ENCODE data around the gene SOX10.
"Not testable (repeated sequence)": the region's sequence is repeated elsewhere in the genome, so short reads cannot be mapped to it uniquely, and the experiment has no call there.

Gene SOX10

GRCh38 chr22:37961062-37961461, 23.3 kb downstream of the SOX10 start:
- H3K9ac ChIP-seq (ENCODE audit: low read depth in 1 of 2, low read length in 2 of 2): no peak overlapping the region
- H3K4me1 ChIP-seq (ENCODE audit: control insufficient read depth in 1 of 2, insufficient read depth in 2 of 2, low read length in 2 of 2): no peaks in the 10 kb centered on the region
- no peak overlapping the region for H3K27ac ChIP-seq (ENCODE audit: low read depth, low read length)
- H3K9me3 ChIP-seq (ENCODE audit: control insufficient read depth in 1 of 2, low read length in 2 of 2): no peaks in the 10 kb centered on the region
- peaks cover 32 to 61% of the 10 kb centered on the region in 2 donors for H3K36me3 ChIP-seq (ENCODE audit: control insufficient read depth in 1 of 2, insufficient read depth in 2 of 2, low read length in 2 of 2)
- H3K27me3 ChIP-seq (ENCODE audit: control insufficient read depth in 1 of 2, insufficient read depth in 2 of 2, low read length in 2 of 2): no peaks in the 10 kb centered on the region
- H3K4me3 ChIP-seq (ENCODE audit: low read depth in 1 of 2, low read length in 2 of 2): no peak overlapping the region

GRCh38 chr22:37959231-37959825, 25.0 kb downstream of the SOX10 start:
- no peaks in the 10 kb centered on the region for H3K9me3 ChIP-seq (ENCODE audit: control insufficient read depth in 1 of 2, low read length in 2 of 2)
- H3K9ac ChIP-seq (ENCODE audit: low read depth in 1 of 2, low read length in 2 of 2): no peak overlapping the region
- H3K27ac ChIP-seq (ENCODE audit: low read depth, low read length): no peak overlapping the region
- no peak overlapping the region for H3K4me3 ChIP-seq (ENCODE audit: low read depth in 1 of 2, low read length in 2 of 2)
- no peaks in the 10 kb centered on the region for H3K27me3 ChIP-seq (ENCODE audit: control insufficient read depth in 1 of 2, insufficient read depth in 2 of 2, low read length in 2 of 2)
- peaks cover 7% of the 10 kb centered on the region in 2 donors for H3K4me1 ChIP-seq (ENCODE audit: control insufficient read depth in 1 of 2, insufficient read depth in 2 of 2, low read length in 2 of 2)
- peaks cover 28 to 61% of the 10 kb centered on the region in 2 donors for H3K36me3 ChIP-seq (ENCODE audit: control insufficient read depth in 1 of 2, insufficient read depth in 2 of 2, low read length in 2 of 2)

GRCh38 chr22:37957232-37957631, 27.1 kb downstream of the SOX10 start:
- Histone ChIP-seq H3K36me3 (ENCODE audit: control insufficient read depth in 1 of 2, insufficient read depth in 2 of 2, low read length in 2 of 2) (peaks cover 22 to 52% of the 10 kb centered on the region in 2 donors), H3K4me3 (ENCODE audit: low read depth in 1 of 2, low read length in 2 of 2) (no peak overlapping the region)

GRCh38 chr22:37955825-37956397, 28.4 kb downstream of the SOX10 start:
- H3K4me3 ChIP-seq (ENCODE audit: low read depth in 1 of 2, low read length in 2 of 2); H3K9me3 ChIP-seq (ENCODE audit: control insufficient read depth in 1 of 2, low read length in 2 of 2); H3K27ac ChIP-seq (ENCODE audit: low read depth, low read length); H3K9ac ChIP-seq (ENCODE audit: low read depth in 1 of 2, low read length in 2 of 2); H3K27me3 ChIP-seq (ENCODE audit: control insufficient read depth in 1 of 2, insufficient read depth in 2 of 2, low read length in 2 of 2): not testable (repeated sequence)
- Histone ChIP-seq H3K4me1 (ENCODE audit: control insufficient read depth in 1 of 2, insufficient read depth in 2 of 2, low read length in 2 of 2) (peaks cover 18 to 21% of the 10 kb centered on the region in 2 donors), H3K36me3 (ENCODE audit: control insufficient read depth in 1 of 2, insufficient read depth in 2 of 2, low read length in 2 of 2) (peaks cover 20 to 40% of the 10 kb centered on the region in 2 donors)

More at GRCh38 chr22:37957232-37957631, 27.1 kb downstream of the SOX10 start:
- peaks cover 3 to 5% of the 10 kb centered on the region in 2 donors for H3K27me3 ChIP-seq (ENCODE audit: control insufficient read depth in 1 of 2, insufficient read depth in 2 of 2, low read length in 2 of 2)
- no peak overlapping the region for H3K27ac ChIP-seq (ENCODE audit: low read depth, low read length)
- H3K9me3 ChIP-seq (ENCODE audit: control insufficient read depth in 1 of 2, low read length in 2 of 2): no peaks in the 10 kb centered on the region
- H3K4me1 ChIP-seq (ENCODE audit: control insufficient read depth in 1 of 2, insufficient read depth in 2 of 2, low read length in 2 of 2): peaks cover 18 to 21% of the 10 kb centered on the region in 2 donors
- H3K9ac ChIP-seq (ENCODE audit: low read depth in 1 of 2, low read length in 2 of 2): no peak overlapping the region

GRCh38 chr22:37954686-37955085, 29.7 kb downstream of the SOX10 start:
- Histone ChIP-seq H3K36me3 (ENCODE audit: control insufficient read depth in 1 of 2, insufficient read depth in 2 of 2, low read length in 2 of 2) (peaks cover 20 to 31% of the 10 kb centered on the region in 2 donors), H3K4me1 (ENCODE audit: control insufficient read depth in 1 of 2, insufficient read depth in 2 of 2, low read length in 2 of 2) (peaks cover 18 to 21% of the 10 kb centered on the region in 2 donors), H3K27ac (ENCODE audit: low read depth, low read length) (no peak overlapping the region), H3K9ac (ENCODE audit: low read depth in 1 of 2, low read length in 2 of 2) (no peak overlapping the region), H3K27me3 (ENCODE audit: control insufficient read depth in 1 of 2, insufficient read depth in 2 of 2, low read length in 2 of 2) (peaks cover 3 to 5% of the 10 kb centered on the region in 2 donors), H3K9me3 (ENCODE audit: control insufficient read depth in 1 of 2, low read length in 2 of 2) (no peaks in the 10 kb centered on the region), H3K4me3 (ENCODE audit: low read depth in 1 of 2, low read length in 2 of 2) (peak overlapping the region; percentile 93 to 99)

GRCh38 chr22:37953437-37954179, 30.7 kb downstream of the SOX10 start, which contains the start of the genes C22orf23 and POLR2F:
Gene C22orf23, minus strand, starts transcription at chr22:37953601. Its CDS starts 452 bp downstream, at chr22:37953149.
Gene POLR2F, plus strand, starts transcription at chr22:37953699. Its CDS starts 89 bp downstream, at chr22:37953788.
- no peaks in the 10 kb centered on the region for H3K9me3 ChIP-seq (ENCODE audit: control insufficient read depth in 1 of 2, low read length in 2 of 2)
- H3K4me3 ChIP-seq (ENCODE audit: low read depth in 1 of 2, low read length in 2 of 2): peak within 1 kb of the TSS; percentile 93 to 99
- peaks cover 18 to 21% of the 10 kb centered on the region in 2 donors for H3K4me1 ChIP-seq (ENCODE audit: control insufficient read depth in 1 of 2, insufficient read depth in 2 of 2, low read length in 2 of 2)
- no peak within 1 kb of the TSS for H3K27ac ChIP-seq (ENCODE audit: low read depth, low read length)
- H3K36me3 ChIP-seq (ENCODE audit: control insufficient read depth in 1 of 2, insufficient read depth in 2 of 2, low read length in 2 of 2): peaks cover 12 to 21% of the 10 kb centered on the region in 2 donors
- H3K27me3 ChIP-seq (ENCODE audit: control insufficient read depth in 1 of 2, insufficient read depth in 2 of 2, low read length in 2 of 2): peaks cover 3 to 5% of the 10 kb centered on the region in 2 donors
- peak within 1 kb of the TSS; percentile 93 to 95 for H3K9ac ChIP-seq (ENCODE audit: low read depth in 1 of 2, low read length in 2 of 2)

GRCh38 chr22:37953062-37953436, 31.3 kb downstream of the SOX10 start:
- peak overlapping the region; percentile 93 to 95 for H3K9ac ChIP-seq (ENCODE audit: low read depth in 1 of 2, low read length in 2 of 2)
- H3K36me3 ChIP-seq (ENCODE audit: control insufficient read depth in 1 of 2, insufficient read depth in 2 of 2, low read length in 2 of 2): peaks cover 12 to 16% of the 10 kb centered on the region in 2 donors

GRCh38 chr22:37952629-37953028, 31.7 kb downstream of the SOX10 start:
- Histone ChIP-seq H3K36me3 (ENCODE audit: control insufficient read depth in 1 of 2, insufficient read depth in 2 of 2, low read length in 2 of 2) (peaks cover 11 to 12% of the 10 kb centered on the region in 2 donors), H3K4me3 (ENCODE audit: low read depth in 1 of 2, low read length in 2 of 2) (peak overlapping the region; percentile 93 to 99), H3K9ac (ENCODE audit: low read depth in 1 of 2, low read length in 2 of 2) (peak overlapping the region in 1 of 2 donors; percentile 93), H3K4me1 (ENCODE audit: control insufficient read depth in 1 of 2, insufficient read depth in 2 of 2, low read length in 2 of 2) (peaks cover 18 to 21% of the 10 kb centered on the region in 2 donors)
- not testable (repeated sequence) for H3K27me3 ChIP-seq (ENCODE audit: control insufficient read depth in 1 of 2, insufficient read depth in 2 of 2, low read length in 2 of 2); H3K27ac ChIP-seq (ENCODE audit: low read depth, low read length); H3K9me3 ChIP-seq (ENCODE audit: control insufficient read depth in 1 of 2, low read length in 2 of 2)

More at GRCh38 chr22:37953062-37953436, 31.3 kb downstream of the SOX10 start:
- no peak overlapping the region for H3K27ac ChIP-seq (ENCODE audit: low read depth, low read length)
- H3K27me3 ChIP-seq (ENCODE audit: control insufficient read depth in 1 of 2, insufficient read depth in 2 of 2, low read length in 2 of 2): peaks cover 3 to 5% of the 10 kb centered on the region in 2 donors
- H3K9me3 ChIP-seq (ENCODE audit: control insufficient read depth in 1 of 2, low read length in 2 of 2): no peaks in the 10 kb centered on the region
- H3K4me3 ChIP-seq (ENCODE audit: low read depth in 1 of 2, low read length in 2 of 2): peak overlapping the region; percentile 93 to 99
- peaks cover 18 to 21% of the 10 kb centered on the region in 2 donors for H3K4me1 ChIP-seq (ENCODE audit: control insufficient read depth in 1 of 2, insufficient read depth in 2 of 2, low read length in 2 of 2)

- H3K36me3 ChIP-seq (ENCODE audit: control insufficient read depth in 1 of 2, insufficient read depth in 2 of 2, low read length in 2 of 2): no peaks in the 10 kb centered on the region
- no peak overlapping the region for H3K4me3 ChIP-seq (ENCODE audit: low read depth in 1 of 2, low read length in 2 of 2)
- no peak overlapping the region for H3K27ac ChIP-seq (ENCODE audit: low read depth, low read length)
- no peaks in the 10 kb centered on the region for H3K9me3 ChIP-seq (ENCODE audit: control insufficient read depth in 1 of 2, low read length in 2 of 2)
- H3K9ac ChIP-seq (ENCODE audit: low read depth in 1 of 2, low read length in 2 of 2): no peak overlapping the region
- H3K27me3 ChIP-seq (ENCODE audit: control insufficient read depth in 1 of 2, insufficient read depth in 2 of 2, low read length in 2 of 2): peaks cover 3 to 5% of the 10 kb centered on the region in 2 donors
- peaks cover 18 to 21% of the 10 kb centered on the region in 2 donors for H3K4me1 ChIP-seq (ENCODE audit: control insufficient read depth in 1 of 2, insufficient read depth in 2 of 2, low read length in 2 of 2)
Observed at GRCh38 chr22:37951305-37951704, 33.0 kb downstream of the SOX10 start.

Data from duodenal mucosa (tissue), 2 donors.